GM12875 (cell line): ENCODE results near the gene CYTH1.

Source experiments
- H3K4me3 ChIP-seq: one replicate; pipeline ENCODE4 v1.5.1; 2011; ENCODE audit warnings: low read depth, low read length, control low read depth
- CTCF ChIP-seq: IDR thresholded peaks from 2 replicates; pipeline ENCODE4 v1.5.1; 2011; ENCODE audit warnings: low read depth, mild to moderate bottlenecking, control low read depth, inconsistent platforms, low read length, moderate library complexity, borderline replicate concordance; ENCODE audit not compliant: insufficient read depth

CYTH1 gene

GRCh38 chr17:78709751-78710181, 72.3 kb downstream of the CYTH1 start:
- no peak for TF ChIP-seq CTCF
- peak overlapping the region; percentile 35 for H3K4me3 ChIP-seq

DNA sequence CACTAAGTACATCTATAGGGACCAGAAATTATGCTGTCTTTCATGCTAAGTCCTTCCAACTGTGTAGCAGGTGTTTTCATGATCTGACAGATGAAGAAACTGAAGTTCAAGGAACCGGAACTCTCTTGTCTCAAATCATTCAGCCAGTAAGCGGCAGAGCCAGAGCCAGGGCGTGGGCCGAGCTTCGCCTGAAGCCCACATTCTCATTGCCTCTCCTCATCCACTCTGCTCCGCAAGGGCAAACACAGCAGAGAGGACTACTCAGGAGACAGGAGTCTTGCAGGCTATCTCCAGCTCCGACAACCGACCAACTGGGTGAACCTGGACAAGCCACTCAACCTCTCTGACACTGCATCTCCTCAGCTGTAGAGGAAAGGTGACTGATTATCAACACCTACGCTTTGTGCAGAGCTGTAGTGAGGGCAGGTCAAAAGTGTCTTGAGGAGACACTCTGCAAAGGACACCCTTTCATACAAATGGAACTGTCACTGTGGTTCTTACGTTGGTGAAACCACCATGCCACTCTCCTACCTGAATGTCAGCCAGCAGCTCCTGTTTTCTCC, 72.9 kb downstream of the CYTH1 start:
- no peak for TF ChIP-seq CTCF
- peak overlapping the region; percentile 35 for H3K4me3 ChIP-seq

DNA sequence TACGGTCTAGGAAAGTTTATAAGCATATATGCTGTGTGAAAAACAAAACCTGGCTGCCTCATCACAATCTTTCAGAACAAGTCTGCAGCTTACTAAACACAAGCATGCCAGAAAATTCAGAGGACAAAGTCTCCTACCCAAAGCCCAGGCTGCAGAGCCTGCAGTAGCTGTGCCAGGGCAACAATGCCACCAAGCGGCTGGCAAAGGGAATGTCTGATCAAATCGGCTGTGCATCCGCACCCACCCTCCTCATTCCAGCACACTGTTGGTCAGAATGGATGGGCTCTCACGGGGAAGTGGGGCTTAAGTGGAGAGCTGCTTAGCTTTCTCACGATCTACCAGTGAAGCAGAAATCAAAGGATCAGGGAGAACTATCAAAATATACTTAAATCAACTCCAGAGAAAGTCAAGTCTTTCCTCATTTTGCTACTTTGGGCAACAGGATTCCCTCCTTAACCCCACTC, 73.5 kb downstream of the CYTH1 start:
- H3K4me3 ChIP-seq, result no peak overlapping the region
- TF ChIP-seq CTCF, result peak; percentile 76

DNA sequence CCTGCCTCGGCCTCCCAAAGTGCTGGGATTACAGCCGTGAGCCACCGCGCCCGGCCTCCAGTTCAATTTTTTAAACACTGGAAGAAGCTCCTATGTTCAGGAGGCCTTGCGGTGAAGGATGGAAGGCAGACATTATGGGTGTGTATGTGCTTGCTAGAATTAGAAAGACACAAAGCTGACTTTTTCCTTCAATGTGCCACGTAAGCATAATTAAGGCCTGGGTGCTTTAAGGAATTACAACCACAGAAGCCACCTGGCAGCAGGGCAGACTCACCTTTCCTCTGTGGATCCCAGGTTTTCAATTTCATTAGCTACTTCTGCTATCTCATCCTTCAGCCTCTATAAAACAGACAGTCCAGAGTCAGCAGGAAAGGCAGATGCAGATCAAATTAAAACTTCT, 74.2 kb downstream of the CYTH1 start:
- TF ChIP-seq CTCF, result no peak
- H3K4me3 ChIP-seq, result no peak overlapping the region

DNA sequence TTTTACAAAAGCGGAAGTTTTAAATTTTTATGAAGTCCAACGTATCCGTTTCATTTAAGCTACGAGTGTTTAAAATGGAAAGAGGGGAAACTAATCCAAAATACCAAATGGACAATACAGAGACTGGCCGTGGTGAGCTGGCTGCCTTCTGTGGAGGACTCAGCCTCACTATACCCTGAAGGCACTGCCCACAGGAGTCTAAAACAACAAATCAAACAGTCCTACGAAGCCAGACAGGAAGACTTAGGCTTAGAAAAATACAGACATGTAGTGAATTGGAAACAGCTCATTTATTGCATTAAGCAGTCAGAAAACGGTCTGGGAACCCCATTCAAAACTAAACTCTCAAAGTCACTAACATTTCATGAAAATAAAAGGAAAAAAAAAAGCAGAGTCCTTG, 75.1 kb downstream of the CYTH1 start:
- H3K4me3 ChIP-seq, result no peak overlapping the region
- TF ChIP-seq CTCF, result no peak

GRCh38 chr17:78706271-78706915, 75.7 kb downstream of the CYTH1 start:
- TF ChIP-seq CTCF, result no peak
- no peak overlapping the region for H3K4me3 ChIP-seq

DNA sequence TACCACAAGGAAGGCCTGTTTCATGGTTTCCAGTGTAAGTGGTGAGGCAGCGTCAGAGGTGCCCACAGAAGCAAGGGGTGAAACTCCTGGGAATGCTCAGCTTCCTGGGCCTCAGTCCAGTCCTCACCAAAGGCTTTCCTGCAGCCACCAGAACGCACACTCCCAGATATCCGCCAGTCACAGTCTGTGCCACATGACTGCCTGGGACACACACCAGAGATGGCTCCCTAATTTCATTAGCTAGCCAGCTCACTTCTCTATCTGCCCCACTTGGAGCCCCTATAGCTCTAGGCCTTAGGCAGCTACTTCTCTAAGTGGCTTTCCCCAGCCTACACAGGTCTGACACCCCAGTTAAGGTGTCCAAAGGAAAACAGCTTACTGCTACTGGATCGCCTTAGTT, 77.0 kb downstream of the CYTH1 start:
- TF ChIP-seq CTCF, result no peak
- H3K4me3 ChIP-seq, result no peak overlapping the region
